ENCODE measurements around the gene RTTN. TPM values are rescaled to one million over a fixed set of nuclear protein-coding genes. Genes with fewer than 3 reads are reported as not detected.

Gene RTTN
- total and polyA plus RNA-seq, 2 of the 4 experiments (the other 2 are of a cell fraction): 5.8 to 19.9 TPM

GRCh38 chr18:69987870-69988269 is 217.6 kb downstream of the RTTN start:
- CTCF ChIA-PET: interaction anchor here (0.7 kb wide), 1 partner anchor 231 kb away, joined by 4 read pairs; no protein-coding TSS in a partner anchor
- intact Hi-C loops (cut with micrococcal nuclease): no loop called here

More at GRCh38 chr18:69987870-69988269, 217.6 kb downstream of the RTTN start:
- WGBS, 2 experiments (ENCODE audit: extremely low coverage in 2 of 2, insufficient read length in 1 of 2): no CpG with 5 or more reads among the region's 1 CpG
- no peak overlapping the region for H3K23ac ChIP-seq (ENCODE audit: low read depth, low read length)
- no peak overlapping the region for H4K8ac ChIP-seq (ENCODE audit: low read depth in 2 of 2, low read length in 2 of 2)
- dilution Hi-C loops (cut with HindIII; ENCODE audit: low sequenced_read_pairs, unreplicated experiment) (no loop called here), in situ Hi-C loops (cut with MboI; ENCODE audit: low sequenced_read_pairs) (no loop called here)
- H3K36me3 ChIP-seq (ENCODE audit: control insufficient read depth, insufficient read depth, low read length): no peaks in the 10 kb centered on the region
- TF ChIP-seq CTCF (conservative IDR thresholded peaks at IDR 0.05; ENCODE audit: low read depth, low read length) (no peak), SMC3 (IDR thresholded peaks at IDR 0.05; ENCODE audit: low read depth, low read length) (no peak), RFX5 (IDR thresholded peaks at IDR 0.05; ENCODE audit: low read depth, low read length) (no peak), RCOR1 (IDR thresholded peaks at IDR 0.05; ENCODE audit: insufficient replicate concordance, low read length) (no peak), USF2 (IDR thresholded peaks at IDR 0.05; ENCODE audit: low read depth, low read length) (no peak)
- no peak overlapping the region for H4K91ac ChIP-seq (ENCODE audit: insufficient read depth, low read depth, low read length)
- no peaks in the 10 kb centered on the region for H3K4me1 ChIP-seq (ENCODE audit: control insufficient read depth, insufficient read depth, low read length)
- H3K56ac ChIP-seq (ENCODE audit: extremely low read depth, insufficient read depth, low read length): no peak overlapping the region
- no peak overlapping the region for H3K4me2 ChIP-seq (ENCODE audit: low read depth, low read length)
- no peaks in the 10 kb centered on the region for H4K20me1 ChIP-seq (ENCODE audit: insufficient read depth, low read length)
- BruUV-seq (replicated peaks): no TSS peak
- DNase-seq (no peak), ATAC-seq (ENCODE audit: low read depth) (no peak)
- H3K27ac ChIP-seq (ENCODE audit: insufficient read depth, low read length): no peak overlapping the region
- no peak overlapping the region for H3K4ac ChIP-seq (ENCODE audit: low read depth, low read length)
- H2AK9ac ChIP-seq (replicated peaks; ENCODE audit: low read depth, low read length, poor library complexity): no peak overlapping the region
- H2AK5ac ChIP-seq (ENCODE audit: low read depth, low read length): no peak overlapping the region
- no peaks in the 10 kb centered on the region for H3K9me3 ChIP-seq (ENCODE audit: control insufficient read depth, insufficient read depth, low read length)
- no peak overlapping the region for H3K14ac ChIP-seq (replicated peaks; ENCODE audit: low read depth, low read length)
- no peak overlapping the region for H2AFZ ChIP-seq (replicated peaks; ENCODE audit: low read length, poor library complexity)
- H2BK15ac ChIP-seq (ENCODE audit: low read depth, low read length): no peak overlapping the region
- POLR2A ChIA-PET (ENCODE audit: unreplicated experiment): no interaction called here
- H3K18ac ChIP-seq (ENCODE audit: low read depth, low read length): no peak overlapping the region
- H4K5ac ChIP-seq (ENCODE audit: low read depth, low read length): no peak overlapping the region
- H2BK20ac ChIP-seq (ENCODE audit: low read depth, low read length): no peak overlapping the region
- no peak overlapping the region for H2BK5ac ChIP-seq (ENCODE audit: low read depth, low read length, poor library complexity, severe bottlenecking)
- no peaks in the 10 kb centered on the region for H3K9me1 ChIP-seq (ENCODE audit: insufficient read depth, low read length)
- no peaks in the 10 kb centered on the region for H3K79me1 ChIP-seq (ENCODE audit: low read depth in 1 of 2, low read length in 2 of 2)
- H3K4me3 ChIP-seq (ENCODE audit: insufficient read depth, low read depth, low read length): no peak overlapping the region
- H3K27me3 ChIP-seq (ENCODE audit: control insufficient read depth, insufficient read depth, low read length): no peaks in the 10 kb centered on the region
- no peak overlapping the region for H2BK120ac ChIP-seq (ENCODE audit: low read depth, low read length)
- no peak overlapping the region for H3K9ac ChIP-seq (ENCODE audit: low read depth, low read length)
